Kidney (tissue), 14 donors: ENCODE measurements around the gene TMEM45A. TPM values are rescaled to one million over a fixed set of nuclear protein-coding genes. Genes with fewer than 3 reads are reported as not detected.

Experiments used
- DNase-seq, 5 donors: peaks; one replicate each; pipeline ENCODE4 v3.0.0-alpha.2; 2013 to 2020
- FAIRE-seq: peaks from 2 replicates; lab custom pipeline; 2012; peaks lifted over from hg19 to GRCh38; lab: Jason Lieb, UNC
- H3K27ac ChIP-seq, 2 donors: one replicate each; pipeline ENCODE4 v1.7.0; 2013; ENCODE audit warnings: low read depth in 2 of 2, low read length in 2 of 2, inconsistent platforms in 1 of 2
- H3K27me3 ChIP-seq: one replicate; pipeline ENCODE4 v1.7.1; 2013; ENCODE audit warnings: low read length, inconsistent platforms; ENCODE audit not compliant: control insufficient read depth, insufficient read depth
- H3K36me3 ChIP-seq, 3 donors: one replicate each; pipeline versions ENCODE4 v1.7.0 to v1.7.1; 2013; ENCODE audit warnings: low read length in 3 of 3, control low read depth in 1 of 3, inconsistent platforms in 1 of 3; ENCODE audit not compliant: insufficient read depth in 3 of 3, control insufficient read depth in 2 of 3
- H3K4me1 ChIP-seq, 3 donors: one replicate each; pipeline versions ENCODE4 v1.7.0 to v1.7.1; 2013; ENCODE audit warnings: low read length in 3 of 3, inconsistent platforms in 1 of 3, low read depth in 1 of 3; ENCODE audit not compliant: control insufficient read depth in 2 of 3, insufficient read depth in 2 of 3
- H3K4me3 ChIP-seq, 3 donors: one replicate each; pipeline versions ENCODE4 v1.7.0 to v1.8.1; 2013; ENCODE audit warnings: low read length in 3 of 3, control low read depth in 1 of 3, inconsistent platforms in 1 of 3
- H3K9ac ChIP-seq, 3 donors: one replicate each; pipeline versions ENCODE4 v1.7.0 to v1.7.1; 2013; ENCODE audit warnings: low read length in 3 of 3, control low read depth in 1 of 3, inconsistent platforms in 1 of 3
- H3K9me3 ChIP-seq, 3 donors: one replicate each; pipeline versions ENCODE4 v1.7.0 to v1.7.1; 2013; ENCODE audit warnings: low read length in 3 of 3, control low read depth in 1 of 3, inconsistent platforms in 1 of 3; ENCODE audit not compliant: control insufficient read depth in 2 of 3, insufficient read depth in 1 of 3
- intact Hi-C: fragments of 100-400 bp; cut with DNase I; formaldehyde crosslinking; loops from one replicate; pipeline ENCODE4 v1.11.1; 2022
- polyA plus RNA-seq: library from polyadenylated mRNA; stranded (reverse); fragments of 350-450 nt; fragmentation: Illumina TruSeq; extraction: RNeasy Lipid Tissue Mini Kit (QIAGEN cat#74804); gene quantifications from one replicate; pipeline ENCODE4 v1.2.3, GENCODE V29; 2014; ENCODE audit warnings: low read depth, low replicate concordance; ENCODE audit not compliant: insufficient read depth
- total RNA-seq: library from RNA; stranded (reverse); fragmentation: NEBNext Ultra II Directional; extraction: Animal tissue kit (Norgen Biotek cat#: 25700); gene quantifications from one replicate; pipeline ENCODE4 v1.2.1, GENCODE V29; 2021
- TF ChIP-seq, protein P1 (sequence below): IDR thresholded peaks from 3 replicates; pipeline ENCODE4 v1.5.1; 2012; ENCODE audit warnings: mild to moderate bottlenecking, moderate library complexity, borderline replicate concordance; ENCODE audit not compliant: insufficient read depth; ENCODE audit errors: extremely low read depth
- donor health status: control.
- donor health status: control.
- donor health status: control.
- donor health status: control.
- donor health status: control.
- donor health status: DM: yes; HTN: yes; CAD: no.
- donor health status: Normal renal cell carcinoma (clear cell type).

The TMEM45A gene
- total and polyA plus RNA-seq, 2 donors from 2014 or later = 3.4 to 4.6 TPM

- FAIRE-seq = no peak
- intact Hi-C loops = loop anchor here (10.0 kb wide), 1 partner anchor 119 kb away; no protein-coding TSS in a partner anchor
These were observed 91.8 kb downstream of the TMEM45A start for GRCh38 chr3:100584101-100584660.

GRCh38 chr3:100586832-100587231 lies 94.4 kb downstream of the TMEM45A start:
- H3K4me1 ChIP-seq = peaks cover 0 to 2% (median 0%) of the 10 kb centered on the region in 3 donors
- no peaks in the 10 kb centered on the region for H3K27me3 ChIP-seq
- intact Hi-C loops = loop anchor here (10.0 kb wide), 1 partner anchor 122 kb away; no protein-coding TSS in a partner anchor
- H3K4me3 ChIP-seq = no peak overlapping the region
- no peaks in the 10 kb centered on the region for H3K9me3 ChIP-seq
- TF ChIP-seq, protein P1, sequence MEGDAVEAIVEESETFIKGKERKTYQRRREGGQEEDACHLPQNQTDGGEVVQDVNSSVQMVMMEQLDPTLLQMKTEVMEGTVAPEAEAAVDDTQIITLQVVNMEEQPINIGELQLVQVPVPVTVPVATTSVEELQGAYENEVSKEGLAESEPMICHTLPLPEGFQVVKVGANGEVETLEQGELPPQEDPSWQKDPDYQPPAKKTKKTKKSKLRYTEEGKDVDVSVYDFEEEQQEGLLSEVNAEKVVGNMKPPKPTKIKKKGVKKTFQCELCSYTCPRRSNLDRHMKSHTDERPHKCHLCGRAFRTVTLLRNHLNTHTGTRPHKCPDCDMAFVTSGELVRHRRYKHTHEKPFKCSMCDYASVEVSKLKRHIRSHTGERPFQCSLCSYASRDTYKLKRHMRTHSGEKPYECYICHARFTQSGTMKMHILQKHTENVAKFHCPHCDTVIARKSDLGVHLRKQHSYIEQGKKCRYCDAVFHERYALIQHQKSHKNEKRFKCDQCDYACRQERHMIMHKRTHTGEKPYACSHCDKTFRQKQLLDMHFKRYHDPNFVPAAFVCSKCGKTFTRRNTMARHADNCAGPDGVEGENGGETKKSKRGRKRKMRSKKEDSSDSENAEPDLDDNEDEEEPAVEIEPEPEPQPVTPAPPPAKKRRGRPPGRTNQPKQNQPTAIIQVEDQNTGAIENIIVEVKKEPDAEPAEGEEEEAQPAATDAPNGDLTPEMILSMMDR = no peak
- no peak overlapping the region for H3K27ac ChIP-seq
- FAIRE-seq = no peak
- H3K36me3 ChIP-seq = no peaks in the 10 kb centered on the region
- no peak overlapping the region for H3K9ac ChIP-seq
- no peak for DNase-seq

More at GRCh38 chr3:100584101-100584660, 91.8 kb downstream of the TMEM45A start:
- Histone ChIP-seq H3K36me3 (no peaks in the 10 kb centered on the region), H3K9me3 (no peaks in the 10 kb centered on the region), H3K27me3 (no peaks in the 10 kb centered on the region), H3K4me3 (no peak overlapping the region), H3K9ac (no peak overlapping the region), H3K27ac (no peak overlapping the region), H3K4me1 (no peaks in the 10 kb centered on the region)
- no peak for DNase-seq
- TF ChIP-seq, protein P1 = no peak

GRCh38 chr3:100588251-100588650 lies 95.8 kb downstream of the TMEM45A start:
- H3K9me3 ChIP-seq = no peaks in the 10 kb centered on the region
- peaks cover 0 to 2% (median 0%) of the 10 kb centered on the region in 3 donors for H3K4me1 ChIP-seq
- TF ChIP-seq, protein P1 = no peak
- no peak overlapping the region for H3K4me3 ChIP-seq
- no peak overlapping the region for H3K27ac ChIP-seq
- intact Hi-C loops = loop anchor here (10.0 kb wide), 1 partner anchor 123 kb away; no protein-coding TSS in a partner anchor
- H3K27me3 ChIP-seq = no peaks in the 10 kb centered on the region
- H3K36me3 ChIP-seq = no peaks in the 10 kb centered on the region
- no peak overlapping the region for H3K9ac ChIP-seq
- DNase-seq (no peak), FAIRE-seq (no peak)
